Measurements from ENCODE around the gene IL5.

- TF ChIP-seq CTCF (IDR thresholded peaks at IDR 0.05) (no peak), POLR2A (IDR thresholded peaks at IDR 0.05) (no peak)
Measured at GRCh38 chr5:132566657-132567056, 23.3 kb upstream of the IL5 start.
